Measurements from ENCODE around the gene TSC2. TPM values are rescaled to one million over a fixed set of nuclear protein-coding genes. Genes with fewer than 3 reads are reported as not detected.
"Not testable (repeated sequence)": the region's sequence is repeated elsewhere in the genome, so short reads cannot be mapped to it uniquely, and the experiment has no call there.

The TSC2 gene
- total RNA-seq, 1 experiment from 2014 or later: 59.3 TPM

- Histone ChIP-seq H3K9me3 (ENCODE audit: low read length) (no peaks in the 10 kb centered on the region), H3K27me3 (ENCODE audit: low read length) (no peaks in the 10 kb centered on the region), H3K36me3 (ENCODE audit: low read depth, low read length) (no peaks in the 10 kb centered on the region), H3F3A (ENCODE audit: low read length, unreplicated experiment) (no peaks in the 10 kb centered on the region), H3K79me2 (ENCODE audit: low read length) (no peaks in the 10 kb centered on the region), H2AFZ (ENCODE audit: low read length) (no peak overlapping the region), H3K4me3 (ENCODE audit: low read length) (no peak overlapping the region), H3K4me1 (ENCODE audit: insufficient read depth, low read length) (no peaks in the 10 kb centered on the region), H3K9ac (ENCODE audit: low read length) (no peak overlapping the region), H4K20me1 (ENCODE audit: low read length) (no peaks in the 10 kb centered on the region), H3K27ac (ENCODE audit: low read length) (no peak overlapping the region), H3K4me2 (ENCODE audit: low read length) (no peak overlapping the region), H3K9me2 (replicated peaks; ENCODE audit: low read length) (no peaks in the 10 kb centered on the region)
- DNase-seq: no peak
- CTCF ChIA-PET: no interaction called here
- POLR2A ChIA-PET (ENCODE audit: unreplicated experiment): no interaction called here
- ATAC-seq: no peak
- BruUV-seq (replicated peaks): no TSS peak
- TF ChIP-seq CTCF (conservative IDR thresholded peaks at IDR 0.05; ENCODE audit: low read depth, low read length) (no peak), EZH2phosphoT487 (IDR thresholded peaks at IDR 0.05; ENCODE audit: borderline replicate concordance, low read length) (no peak), EZH2 (IDR thresholded peaks at IDR 0.05; ENCODE audit: low read length, unreplicated experiment) (no peak)
- intact Hi-C loops (cut with micrococcal nuclease): no loop called here
Measured at GRCh38 chr16:2115591-2115973, 67.8 kb downstream of the TSC2 start.

GRCh38 chr16:2116428-2116827, 68.6 kb downstream of the TSC2 start:
- BruUV-seq (replicated peaks); H3K79me2 ChIP-seq (ENCODE audit: low read length); H3K36me3 ChIP-seq (ENCODE audit: low read depth, low read length); H3K9ac ChIP-seq (ENCODE audit: low read length); H3K27me3 ChIP-seq (ENCODE audit: low read length); H2AFZ ChIP-seq (ENCODE audit: low read length); CTCF ChIA-PET; ATAC-seq; H3K4me3 ChIP-seq (ENCODE audit: low read length); intact Hi-C loops (cut with micrococcal nuclease); H3K9me2 ChIP-seq (replicated peaks; ENCODE audit: low read length); H3K9me3 ChIP-seq (ENCODE audit: low read length); H3K4me2 ChIP-seq (ENCODE audit: low read length); H3K27ac ChIP-seq (ENCODE audit: low read length); H3F3A ChIP-seq (ENCODE audit: low read length, unreplicated experiment); H4K20me1 ChIP-seq (ENCODE audit: low read length); DNase-seq; POLR2A ChIA-PET (ENCODE audit: unreplicated experiment); H3K4me1 ChIP-seq (ENCODE audit: insufficient read depth, low read length): not testable (repeated sequence)

GRCh38 chr16:2117341-2117740, 69.6 kb downstream of the TSC2 start:
- H2AFZ ChIP-seq (ENCODE audit: low read length); POLR2A ChIA-PET (ENCODE audit: unreplicated experiment); H4K20me1 ChIP-seq (ENCODE audit: low read length); H3K27ac ChIP-seq (ENCODE audit: low read length); H3K27me3 ChIP-seq (ENCODE audit: low read length); H3K4me1 ChIP-seq (ENCODE audit: insufficient read depth, low read length); H3K36me3 ChIP-seq (ENCODE audit: low read depth, low read length); H3K9me2 ChIP-seq (replicated peaks; ENCODE audit: low read length); BruUV-seq (replicated peaks); H3K79me2 ChIP-seq (ENCODE audit: low read length); intact Hi-C loops (cut with micrococcal nuclease); H3K4me2 ChIP-seq (ENCODE audit: low read length); DNase-seq; H3K9ac ChIP-seq (ENCODE audit: low read length); H3F3A ChIP-seq (ENCODE audit: low read length, unreplicated experiment); ATAC-seq; H3K4me3 ChIP-seq (ENCODE audit: low read length); CTCF ChIA-PET; H3K9me3 ChIP-seq (ENCODE audit: low read length): not testable (repeated sequence)

- H2AFZ ChIP-seq (ENCODE audit: low read length); H3K4me3 ChIP-seq (ENCODE audit: low read length); H3K4me1 ChIP-seq (ENCODE audit: insufficient read depth, low read length); H3K4me2 ChIP-seq (ENCODE audit: low read length); H3K79me2 ChIP-seq (ENCODE audit: low read length); H3F3A ChIP-seq (ENCODE audit: low read length, unreplicated experiment); H3K9me3 ChIP-seq (ENCODE audit: low read length); intact Hi-C loops (cut with micrococcal nuclease); H3K27me3 ChIP-seq (ENCODE audit: low read length); H3K9ac ChIP-seq (ENCODE audit: low read length); H3K27ac ChIP-seq (ENCODE audit: low read length); CTCF ChIA-PET; H4K20me1 ChIP-seq (ENCODE audit: low read length); DNase-seq; H3K9me2 ChIP-seq (replicated peaks; ENCODE audit: low read length); ATAC-seq; H3K36me3 ChIP-seq (ENCODE audit: low read depth, low read length); POLR2A ChIA-PET (ENCODE audit: unreplicated experiment): not testable (repeated sequence)
- BruUV-seq (replicated peaks): TSS peak; percentile 33
Measured at GRCh38 chr16:2117960-2118722, 70.4 kb downstream of the TSC2 start.

GRCh38 chr16:2121325-2121724, 73.5 kb downstream of the TSC2 start:
- BruUV-seq (replicated peaks); POLR2A ChIA-PET (ENCODE audit: unreplicated experiment); H3K4me3 ChIP-seq (ENCODE audit: low read length): not testable (repeated sequence)

More at GRCh38 chr16:2121325-2121724, 73.5 kb downstream of the TSC2 start:
- H4K20me1 ChIP-seq (ENCODE audit: low read length); H3K9ac ChIP-seq (ENCODE audit: low read length); H3K79me2 ChIP-seq (ENCODE audit: low read length); intact Hi-C loops (cut with micrococcal nuclease); H3K4me2 ChIP-seq (ENCODE audit: low read length); H3K36me3 ChIP-seq (ENCODE audit: low read depth, low read length); H3K9me3 ChIP-seq (ENCODE audit: low read length); H2AFZ ChIP-seq (ENCODE audit: low read length); ATAC-seq; CTCF ChIA-PET; H3K4me1 ChIP-seq (ENCODE audit: insufficient read depth, low read length); H3F3A ChIP-seq (ENCODE audit: low read length, unreplicated experiment); H3K9me2 ChIP-seq (replicated peaks; ENCODE audit: low read length); H3K27ac ChIP-seq (ENCODE audit: low read length); H3K27me3 ChIP-seq (ENCODE audit: low read length): not testable (repeated sequence)
- DNase-seq: peak; percentile 11

Measured in PC-3 (cell line).